Bladder microvascular endothelial cell (primary cell): Measurements from ENCODE around the gene DYRK1A. TPM values are rescaled to one million over a fixed set of nuclear protein-coding genes. Genes with fewer than 3 reads are reported as not detected.

Experiments
- total RNA-seq: library from RNA; depleted of rRNA; stranded (reverse); fragments of >200 nt; gene quantifications from 2 replicates; pipeline ENCODE4 v1.2.3, GENCODE V29; 2014

DYRK1A gene
- total RNA-seq = 38.4 and 80.7 TPM in 2 replicates

DNA sequence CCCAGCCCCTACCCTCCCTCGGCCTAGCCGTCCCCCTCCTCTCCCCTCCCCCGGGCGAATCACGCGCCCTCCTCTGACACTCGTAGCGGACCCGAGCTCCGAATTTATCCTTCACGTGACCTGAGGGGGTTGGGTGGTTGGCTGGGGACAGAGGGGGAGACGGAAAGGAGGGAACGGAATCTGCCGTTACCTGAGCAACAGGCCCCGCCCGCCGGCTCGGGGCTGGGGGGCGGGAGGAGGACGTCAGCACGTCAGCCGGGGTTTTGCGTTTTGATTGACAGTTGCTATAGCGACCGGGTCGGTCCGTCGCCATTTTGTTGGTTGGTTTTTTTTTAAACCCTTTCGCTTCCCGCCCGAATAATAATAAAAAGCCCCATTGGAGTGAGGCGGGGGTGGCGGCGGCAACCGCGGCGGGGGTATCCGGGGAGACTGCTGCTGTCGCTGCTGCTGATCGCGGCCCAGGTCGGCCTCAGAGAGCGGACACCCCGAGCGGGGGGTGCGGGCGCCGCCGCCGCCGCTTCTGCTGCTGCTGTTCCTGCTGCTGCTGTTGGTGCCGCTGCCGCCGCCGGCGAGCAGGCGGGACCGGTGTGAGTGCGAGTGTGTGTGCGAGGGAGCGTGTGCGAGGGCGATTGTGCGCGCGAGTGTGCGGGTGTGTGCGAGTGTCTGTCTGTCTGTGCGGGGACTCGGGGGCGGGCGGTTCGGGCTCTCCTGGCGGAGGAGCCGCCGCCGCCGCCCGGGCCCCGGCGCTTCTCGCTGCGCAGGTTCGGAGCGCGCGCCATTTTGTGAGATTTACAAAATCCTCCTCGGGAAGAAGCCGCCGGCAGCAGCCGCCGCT lies at the start of gene DYRK1A:
Gene DYRK1A, plus strand, starts transcription at position 292 of the 835 bp plus-strand sequence. CDS start 53,602 bp downstream, outside the sequence.

Other genes starting within 250 kb of the DYRK1A start
- 83.1 and 129 TPM in 2 replicates for gene VPS26C, start 99.4 kb upstream of the DYRK1A start, total RNA-seq